GM12864 (cell line): Measurements from ENCODE around the gene INO80E.
"Not testable (repeated sequence)": the region's sequence is repeated elsewhere in the genome, so short reads cannot be mapped to it uniquely, and the experiment has no call there.

Source experiments
- DNase-seq: peaks from one replicate; pipeline ENCODE4 v3.0.0-alpha.2; 2011; ENCODE audit warnings: low read depth
- H3K4me3 ChIP-seq: 2 replicates; pipeline ENCODE4 v1.5.1; 2011; ENCODE audit warnings: mild to moderate bottlenecking, low read depth, low read length, control low read depth
- TF ChIP-seq, protein P1 (sequence below): IDR thresholded peaks from 2 replicates; pipeline ENCODE4 v1.5.1; 2011; ENCODE audit warnings: low read depth, mild to moderate bottlenecking, moderate library complexity, low read length, control low read depth, inconsistent platforms; ENCODE audit errors: missing control alignments

The INO80E gene

GRCh38 chr16:29995911-29996765 is at the start of gene INO80E:
Gene INO80E, plus strand, starts transcription at chr16:29996241. Its CDS starts 70 bp downstream, at chr16:29996311.
- H3K4me3 ChIP-seq: peak within 1 kb of the TSS; percentile 80
- peak; percentile 91 for DNase-seq
- TF ChIP-seq, protein P1, sequence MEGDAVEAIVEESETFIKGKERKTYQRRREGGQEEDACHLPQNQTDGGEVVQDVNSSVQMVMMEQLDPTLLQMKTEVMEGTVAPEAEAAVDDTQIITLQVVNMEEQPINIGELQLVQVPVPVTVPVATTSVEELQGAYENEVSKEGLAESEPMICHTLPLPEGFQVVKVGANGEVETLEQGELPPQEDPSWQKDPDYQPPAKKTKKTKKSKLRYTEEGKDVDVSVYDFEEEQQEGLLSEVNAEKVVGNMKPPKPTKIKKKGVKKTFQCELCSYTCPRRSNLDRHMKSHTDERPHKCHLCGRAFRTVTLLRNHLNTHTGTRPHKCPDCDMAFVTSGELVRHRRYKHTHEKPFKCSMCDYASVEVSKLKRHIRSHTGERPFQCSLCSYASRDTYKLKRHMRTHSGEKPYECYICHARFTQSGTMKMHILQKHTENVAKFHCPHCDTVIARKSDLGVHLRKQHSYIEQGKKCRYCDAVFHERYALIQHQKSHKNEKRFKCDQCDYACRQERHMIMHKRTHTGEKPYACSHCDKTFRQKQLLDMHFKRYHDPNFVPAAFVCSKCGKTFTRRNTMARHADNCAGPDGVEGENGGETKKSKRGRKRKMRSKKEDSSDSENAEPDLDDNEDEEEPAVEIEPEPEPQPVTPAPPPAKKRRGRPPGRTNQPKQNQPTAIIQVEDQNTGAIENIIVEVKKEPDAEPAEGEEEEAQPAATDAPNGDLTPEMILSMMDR: no peak

DNA sequence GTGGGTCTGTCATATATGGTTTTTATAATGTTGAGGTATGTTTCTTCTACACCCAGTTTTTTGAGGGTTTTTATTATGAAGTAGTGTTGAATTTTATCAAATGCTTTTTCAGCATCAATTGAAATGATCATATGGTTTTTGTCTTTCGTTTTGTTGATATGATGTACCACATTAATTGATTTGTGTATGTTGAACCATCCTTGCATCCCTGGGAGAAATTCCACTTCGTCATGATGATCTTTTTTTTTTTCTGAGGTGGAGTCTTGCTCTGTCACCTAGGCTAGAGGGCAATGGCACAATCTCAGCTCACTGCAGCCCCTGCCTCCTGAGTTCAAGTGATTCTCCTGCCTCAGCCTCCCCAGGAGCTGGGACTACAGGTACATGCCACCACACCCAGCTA is 48.1 kb upstream of the INO80E start:
- TF ChIP-seq, protein P1: no peak
- no peak overlapping the region for H3K4me3 ChIP-seq
- no peak for DNase-seq

DNA sequence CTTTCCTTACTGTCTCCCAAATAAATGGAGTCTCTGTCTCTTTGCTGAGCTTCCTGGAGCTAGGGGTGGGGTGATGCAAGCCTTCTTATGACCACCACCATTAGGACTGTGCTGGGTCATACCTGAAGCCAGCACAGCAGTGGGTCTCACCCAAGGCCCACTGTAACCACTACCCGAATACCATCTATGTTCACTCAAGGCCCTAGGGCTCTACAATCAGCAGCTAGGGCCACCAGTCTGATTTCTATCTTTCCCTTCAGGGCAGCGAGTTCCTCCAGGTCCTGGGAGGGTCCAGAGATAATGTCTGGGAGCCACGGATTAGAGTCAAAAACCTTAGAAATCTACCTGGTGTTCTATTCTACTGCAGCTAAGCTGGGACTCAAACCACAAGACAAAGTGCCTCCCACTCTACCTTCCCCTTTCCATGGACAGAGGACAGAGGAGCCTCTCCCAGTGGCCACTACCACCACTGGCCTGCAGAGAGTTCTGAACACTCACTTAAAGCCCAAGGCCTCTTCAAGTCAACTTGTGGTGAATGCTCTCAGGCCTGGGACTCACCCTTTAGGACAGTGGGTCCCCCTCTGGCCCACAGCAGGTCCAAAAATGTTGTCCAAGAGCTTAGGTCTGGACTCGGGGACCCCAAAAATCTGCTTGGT is 45.1 kb upstream of the INO80E start:
- TF ChIP-seq, protein P1: no peak
- DNase-seq: no peak
- no peak overlapping the region for H3K4me3 ChIP-seq

DNA sequence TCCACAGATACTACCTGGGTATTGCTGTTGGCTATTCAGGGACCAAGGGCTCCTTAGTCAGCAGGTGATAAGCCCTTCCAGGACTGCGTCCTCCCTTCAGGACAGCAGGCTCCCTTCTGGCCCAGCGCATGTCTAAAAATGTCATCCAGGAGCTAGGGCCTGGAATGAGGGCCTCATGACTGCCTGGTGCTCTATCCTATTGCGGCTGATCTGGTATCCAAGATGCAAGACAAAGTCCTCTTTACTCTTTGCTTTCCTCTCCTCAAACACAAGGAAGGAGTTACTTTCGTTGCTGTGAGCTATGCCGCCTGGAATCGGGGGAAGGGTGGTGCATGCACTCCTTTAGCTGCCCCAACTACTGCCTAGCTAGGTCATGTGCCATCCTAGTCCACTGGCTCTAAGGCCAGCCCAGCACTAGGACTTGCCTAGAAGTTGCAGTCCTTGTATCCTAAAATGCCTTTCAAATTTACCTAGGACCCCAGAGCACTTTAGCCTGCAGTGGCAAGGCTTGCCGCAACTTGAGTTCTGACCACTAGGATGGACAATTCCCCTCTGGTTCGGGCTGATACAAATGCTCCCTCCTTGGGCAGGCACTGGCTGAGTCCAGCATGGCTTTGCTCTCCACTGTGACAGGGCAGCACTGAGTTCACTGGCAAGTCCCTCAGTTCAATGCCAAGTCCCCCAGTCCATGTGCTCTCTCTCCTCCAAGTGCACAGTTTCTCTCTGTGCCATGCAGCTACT is 44.2 kb upstream of the INO80E start:
- no peak overlapping the region for H3K4me3 ChIP-seq
- DNase-seq: no peak
- TF ChIP-seq, protein P1: no peak

GRCh38 chr16:29958756-29959155 is 37.3 kb upstream of the INO80E start:
- H3K4me3 ChIP-seq: no peak overlapping the region
- TF ChIP-seq, protein P1: no peak
- no peak for DNase-seq

- TF ChIP-seq, protein P1: no peak
- no peak overlapping the region for H3K4me3 ChIP-seq
- DNase-seq: no peak
These were observed 36.7 kb upstream of the INO80E start for GRCh38 chr16:29959293-29959692.

DNA sequence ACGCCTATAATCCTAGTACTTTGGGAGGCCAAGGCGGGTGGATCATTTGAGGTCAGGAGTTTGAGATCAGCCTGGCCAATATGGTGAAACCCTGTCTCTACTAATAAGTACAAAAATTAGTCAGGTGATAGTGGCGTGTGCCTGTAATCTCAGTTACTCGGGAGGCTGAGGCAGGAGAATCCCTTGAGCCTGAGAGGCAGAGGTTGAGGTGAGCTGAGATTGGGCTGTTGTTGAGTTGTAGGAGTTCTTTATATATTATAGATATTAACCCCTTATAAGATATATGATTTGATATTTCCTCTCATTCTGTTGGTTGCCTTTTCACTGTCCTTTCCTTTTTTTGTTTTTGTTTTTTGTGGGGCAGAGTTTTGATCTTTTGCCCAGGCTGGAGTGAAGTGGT is 36.2 kb upstream of the INO80E start:
- not testable (repeated sequence) for DNase-seq, H3K4me3 ChIP-seq
